MM.1S (cell line): ENCODE data around the gene TAS2R13.

Experiments
- EZH2phosphoT487 ChIP-seq: fragments of 300-600 bp; sonication (generic); IDR thresholded peaks from 2 replicates; pipeline ENCODE4 v1.6.1; 2018; ENCODE audit warnings: antibody characterized with exemption, low read length
- TF ChIP-seq, protein P1 (sequence below): fragments of 300-600 bp; sonication (generic); IDR thresholded peaks from 2 replicates; pipeline ENCODE4 v1.5.1; 2016; ENCODE audit warnings: antibody characterized with exemption, low read length, mixed read lengths

DNA sequence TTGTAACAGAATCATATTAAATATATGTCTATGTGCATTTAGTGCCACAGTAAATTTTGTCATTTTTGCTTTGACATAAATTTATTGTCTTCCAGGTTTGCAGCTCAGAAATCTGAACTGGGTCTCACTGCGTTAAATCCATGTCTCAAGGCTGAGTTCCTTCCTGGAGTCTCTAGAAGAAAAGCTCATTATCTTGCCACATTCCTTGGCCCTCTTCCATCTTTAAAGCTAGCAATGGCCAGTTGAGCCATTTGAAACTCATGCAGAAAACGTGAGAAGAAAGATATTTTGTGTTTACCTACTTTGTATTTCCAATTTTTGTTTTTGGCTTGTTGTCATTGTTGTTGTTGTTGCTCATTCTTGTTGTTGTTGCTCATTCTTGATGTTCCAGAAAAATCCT is 36.0 kb downstream of the TAS2R13 start:
- TF ChIP-seq, protein P1, sequence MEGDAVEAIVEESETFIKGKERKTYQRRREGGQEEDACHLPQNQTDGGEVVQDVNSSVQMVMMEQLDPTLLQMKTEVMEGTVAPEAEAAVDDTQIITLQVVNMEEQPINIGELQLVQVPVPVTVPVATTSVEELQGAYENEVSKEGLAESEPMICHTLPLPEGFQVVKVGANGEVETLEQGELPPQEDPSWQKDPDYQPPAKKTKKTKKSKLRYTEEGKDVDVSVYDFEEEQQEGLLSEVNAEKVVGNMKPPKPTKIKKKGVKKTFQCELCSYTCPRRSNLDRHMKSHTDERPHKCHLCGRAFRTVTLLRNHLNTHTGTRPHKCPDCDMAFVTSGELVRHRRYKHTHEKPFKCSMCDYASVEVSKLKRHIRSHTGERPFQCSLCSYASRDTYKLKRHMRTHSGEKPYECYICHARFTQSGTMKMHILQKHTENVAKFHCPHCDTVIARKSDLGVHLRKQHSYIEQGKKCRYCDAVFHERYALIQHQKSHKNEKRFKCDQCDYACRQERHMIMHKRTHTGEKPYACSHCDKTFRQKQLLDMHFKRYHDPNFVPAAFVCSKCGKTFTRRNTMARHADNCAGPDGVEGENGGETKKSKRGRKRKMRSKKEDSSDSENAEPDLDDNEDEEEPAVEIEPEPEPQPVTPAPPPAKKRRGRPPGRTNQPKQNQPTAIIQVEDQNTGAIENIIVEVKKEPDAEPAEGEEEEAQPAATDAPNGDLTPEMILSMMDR, result no peak
- no peak for TF ChIP-seq EZH2phosphoT487
